ENCODE data around the gene CAMK2G.

CAMK2G gene

GRCh38 chr10:73773152-73773879, 101.0 kb downstream of the CAMK2G start:
- DNase-seq (ENCODE audit: low read depth in 3 of 3, low spot score in 1 of 3) = peak in 1 of 3 donors; percentile 12

GRCh38 chr10:73772281-73773151, 101.8 kb downstream of the CAMK2G start:
- DNase-seq (ENCODE audit: low read depth in 3 of 3, low spot score in 1 of 3) = peak; percentile 49 to 60 (median 52)

- DNase-seq (ENCODE audit: low read depth in 3 of 3, low spot score in 1 of 3) = peak; percentile 43 to 61 (median 60)
Observed at GRCh38 chr10:73771722-73772280, 102.6 kb downstream of the CAMK2G start.

GRCh38 chr10:73769396-73769795, 105.0 kb downstream of the CAMK2G start:
- DNase-seq (ENCODE audit: low read depth in 3 of 3, low spot score in 1 of 3) = no peak

GRCh38 chr10:73768881-73769280, 105.5 kb downstream of the CAMK2G start:
- DNase-seq (ENCODE audit: low read depth in 3 of 3, low spot score in 1 of 3) = peak in 1 of 3 donors; percentile 50

- no peak for DNase-seq (ENCODE audit: low read depth in 3 of 3, low spot score in 1 of 3)
Observed at GRCh38 chr10:73765066-73765465, 109.3 kb downstream of the CAMK2G start.

- DNase-seq (ENCODE audit: low read depth in 3 of 3, low spot score in 1 of 3) = no peak
Observed at GRCh38 chr10:73763343-73763742, 111.0 kb downstream of the CAMK2G start.

- no peak for DNase-seq (ENCODE audit: low read depth in 3 of 3, low spot score in 1 of 3)
Observed at GRCh38 chr10:73762915-73763314, 111.4 kb downstream of the CAMK2G start.
